ENCODE results near the gene PIERCE2. TPM values are rescaled to one million over a fixed set of nuclear protein-coding genes. Genes with fewer than 3 reads are reported as not detected.
A peak's percentile ranks its signal among the peaks of the same experiment; 100 is the strongest.

PIERCE2 gene, protein sequence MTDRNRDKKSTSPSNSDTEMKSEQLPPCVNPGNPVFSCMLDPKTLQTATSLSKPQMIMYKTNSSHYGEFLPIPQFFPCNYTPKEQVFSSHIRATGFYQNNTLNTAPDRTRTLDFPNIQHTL
- polyA plus RNA-seq, result 1 to 10 TPM in 1 of 2 donors, under 1 TPM in 1; 0.73 to 2.1 TPM

GRCh38 chr15:55408012-55408928 lies at the start of gene PIERCE2, which contains the start of gene CCPG1:
PIERCE2 (plus strand) TSS chr15:55408495; CDS start chr15:55408769, 274 bp downstream.
CCPG1 (minus strand) TSS chr15:55408359; CDS start chr15:55389424, 18,935 bp downstream.
- Histone ChIP-seq H3K4me1 (ENCODE audit: control insufficient read depth in 2 of 2, insufficient read depth in 2 of 2, low read length in 1 of 2) (no peaks in the 10 kb centered on the region), H3K9me3 (ENCODE audit: control insufficient read depth in 2 of 2, insufficient read depth in 1 of 2, low read depth in 1 of 2, low read length in 1 of 2) (no peaks in the 10 kb centered on the region), H3K4me3 (ENCODE audit: low read depth in 1 of 2, low read length in 2 of 2) (peak within 1 kb of the TSS; percentile 83 to 94), H3K27me3 (ENCODE audit: control insufficient read depth in 1 of 2, insufficient read depth in 2 of 2, low read length in 2 of 2) (no peaks in the 10 kb centered on the region), H3K36me3 (ENCODE audit: control insufficient read depth in 2 of 2, insufficient read depth in 2 of 2, low read length in 1 of 2) (no peaks in the 10 kb centered on the region), H3K27ac (ENCODE audit: low read depth in 2 of 2, low read length in 1 of 2) (peak within 1 kb of the TSS; percentile 86 to 93)
- 0% methylated on average over 70 of the region's 70 CpGs for WGBS, 2 donors

DNA sequence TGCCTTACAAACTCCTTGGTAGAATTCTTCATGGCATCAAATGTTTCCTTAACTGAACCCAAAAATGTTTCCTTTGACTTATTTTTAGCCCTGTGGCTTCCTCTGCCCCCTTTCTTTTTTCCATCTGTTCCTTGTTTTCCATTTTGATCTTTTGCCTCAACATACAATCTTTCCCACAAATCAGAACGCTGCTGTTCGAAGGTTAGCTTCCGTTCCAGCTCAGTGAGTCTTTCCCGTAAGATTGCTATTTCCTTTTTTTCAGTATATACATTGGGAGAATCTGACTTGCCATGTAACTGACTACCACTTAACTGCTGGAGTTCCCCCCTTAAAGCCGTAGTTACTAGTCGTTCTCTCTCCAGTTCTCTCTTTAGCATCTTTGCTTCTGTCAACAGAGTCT lies 48.0 kb upstream of the PIERCE2 start:
- Histone ChIP-seq H3K4me3 (ENCODE audit: low read depth in 1 of 2, low read length in 2 of 2) (no peak overlapping the region), H3K4me1 (ENCODE audit: control insufficient read depth in 2 of 2, insufficient read depth in 2 of 2, low read length in 1 of 2) (no peaks in the 10 kb centered on the region), H3K9me3 (ENCODE audit: control insufficient read depth in 2 of 2, insufficient read depth in 1 of 2, low read depth in 1 of 2, low read length in 1 of 2) (no peaks in the 10 kb centered on the region), H3K27me3 (ENCODE audit: control insufficient read depth in 1 of 2, insufficient read depth in 2 of 2, low read length in 2 of 2) (no peaks in the 10 kb centered on the region), H3K36me3 (ENCODE audit: control insufficient read depth in 2 of 2, insufficient read depth in 2 of 2, low read length in 1 of 2) (peaks cover 0 to 2% of the 10 kb centered on the region in 2 donors), H3K27ac (ENCODE audit: low read depth in 2 of 2, low read length in 1 of 2) (no peak overlapping the region)
- WGBS, 2 donors, result 70 to 71% methylated on average over 6 of the region's 6 CpGs

GRCh38 chr15:55361048-55361447 lies 47.2 kb upstream of the PIERCE2 start:
- no peaks in the 10 kb centered on the region for H3K9me3 ChIP-seq (ENCODE audit: control insufficient read depth in 2 of 2, insufficient read depth in 1 of 2, low read depth in 1 of 2, low read length in 1 of 2)
- 90 to 91% methylated on average over 10 of the region's 10 CpGs for WGBS, 2 donors
- no peaks in the 10 kb centered on the region for H3K4me1 ChIP-seq (ENCODE audit: control insufficient read depth in 2 of 2, insufficient read depth in 2 of 2, low read length in 1 of 2)
- H3K36me3 ChIP-seq (ENCODE audit: control insufficient read depth in 2 of 2, insufficient read depth in 2 of 2, low read length in 1 of 2), result peaks cover 0 to 2% of the 10 kb centered on the region in 2 donors
- no peaks in the 10 kb centered on the region for H3K27me3 ChIP-seq (ENCODE audit: control insufficient read depth in 1 of 2, insufficient read depth in 2 of 2, low read length in 2 of 2)
- H3K27ac ChIP-seq (ENCODE audit: low read depth in 2 of 2, low read length in 1 of 2), result no peak overlapping the region
- H3K4me3 ChIP-seq (ENCODE audit: low read depth in 1 of 2, low read length in 2 of 2), result no peak overlapping the region

DNA sequence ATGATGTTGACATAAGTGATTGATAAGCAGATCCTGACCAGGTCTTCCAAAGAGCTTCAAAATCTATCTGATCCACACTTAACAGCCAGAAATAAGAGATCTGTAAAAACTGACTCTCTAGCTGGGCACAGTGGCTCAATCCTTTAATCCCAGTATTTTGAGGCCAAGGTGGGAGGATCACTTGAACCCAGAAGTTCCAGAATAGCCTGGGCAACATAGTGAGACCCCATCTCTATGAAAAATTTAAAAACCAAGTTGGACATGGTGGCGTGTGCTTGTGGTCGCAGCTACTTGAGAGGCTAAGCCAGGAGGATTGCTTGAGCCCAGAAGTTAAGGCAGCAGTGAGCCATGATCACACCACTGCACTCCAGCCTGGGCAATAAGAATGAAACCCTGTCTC lies 45.7 kb upstream of the PIERCE2 start:
- WGBS, 2 donors, result 95 to 96% methylated on average over 2 of the region's 2 CpGs
- H3K9me3 ChIP-seq (ENCODE audit: control insufficient read depth in 2 of 2, insufficient read depth in 1 of 2, low read depth in 1 of 2, low read length in 1 of 2), result no peaks in the 10 kb centered on the region
- no peak overlapping the region for H3K4me3 ChIP-seq (ENCODE audit: low read depth in 1 of 2, low read length in 2 of 2)
- H3K4me1 ChIP-seq (ENCODE audit: control insufficient read depth in 2 of 2, insufficient read depth in 2 of 2, low read length in 1 of 2), result no peaks in the 10 kb centered on the region
- no peaks in the 10 kb centered on the region for H3K27me3 ChIP-seq (ENCODE audit: control insufficient read depth in 1 of 2, insufficient read depth in 2 of 2, low read length in 2 of 2)
- H3K27ac ChIP-seq (ENCODE audit: low read depth in 2 of 2, low read length in 1 of 2), result no peak overlapping the region
- peaks cover 0 to 2% of the 10 kb centered on the region in 2 donors for H3K36me3 ChIP-seq (ENCODE audit: control insufficient read depth in 2 of 2, insufficient read depth in 2 of 2, low read length in 1 of 2)

DNA sequence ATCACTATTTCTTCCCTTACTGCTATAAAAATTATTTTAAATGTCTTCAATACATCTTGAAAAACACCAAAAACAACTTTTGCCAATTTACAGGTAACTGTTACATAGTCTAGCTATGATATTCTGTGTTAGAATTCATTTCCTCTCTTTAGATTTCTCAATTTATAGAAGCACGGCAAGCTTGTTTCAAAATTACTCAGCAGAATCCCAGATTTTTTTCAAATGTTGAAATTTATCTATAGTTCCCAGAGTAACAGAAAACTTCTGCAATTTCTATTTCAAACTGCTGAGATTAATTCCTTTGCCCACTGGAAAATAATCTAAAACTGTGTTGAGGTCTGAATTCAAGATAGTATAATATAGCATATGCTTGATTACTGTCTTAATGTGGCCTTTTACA lies 41.3 kb upstream of the PIERCE2 start:
- H3K4me1 ChIP-seq (ENCODE audit: control insufficient read depth in 2 of 2, insufficient read depth in 2 of 2, low read length in 1 of 2), result no peaks in the 10 kb centered on the region
- H3K27ac ChIP-seq (ENCODE audit: low read depth in 2 of 2, low read length in 1 of 2), result no peak overlapping the region
- peaks cover 0 to 7% of the 10 kb centered on the region in 2 donors for H3K36me3 ChIP-seq (ENCODE audit: control insufficient read depth in 2 of 2, insufficient read depth in 2 of 2, low read length in 1 of 2)
- H3K27me3 ChIP-seq (ENCODE audit: control insufficient read depth in 1 of 2, insufficient read depth in 2 of 2, low read length in 2 of 2), result no peaks in the 10 kb centered on the region
- 69 to 84% methylated on average over 1 of the region's 1 CpG for WGBS, 2 donors
- H3K9me3 ChIP-seq (ENCODE audit: control insufficient read depth in 2 of 2, insufficient read depth in 1 of 2, low read depth in 1 of 2, low read length in 1 of 2), result no peaks in the 10 kb centered on the region
- H3K4me3 ChIP-seq (ENCODE audit: low read depth in 1 of 2, low read length in 2 of 2), result no peak overlapping the region

GRCh38 chr15:55372701-55373440 lies 35.4 kb upstream of the PIERCE2 start:
- Histone ChIP-seq H3K4me1 (ENCODE audit: control insufficient read depth in 2 of 2, insufficient read depth in 2 of 2, low read length in 1 of 2) (no peaks in the 10 kb centered on the region), H3K4me3 (ENCODE audit: low read depth in 1 of 2, low read length in 2 of 2) (no peak overlapping the region), H3K36me3 (ENCODE audit: control insufficient read depth in 2 of 2, insufficient read depth in 2 of 2, low read length in 1 of 2) (peaks cover 2 to 4% of the 10 kb centered on the region in 2 donors), H3K9me3 (ENCODE audit: control insufficient read depth in 2 of 2, insufficient read depth in 1 of 2, low read depth in 1 of 2, low read length in 1 of 2) (no peaks in the 10 kb centered on the region), H3K27ac (ENCODE audit: low read depth in 2 of 2, low read length in 1 of 2) (no peak overlapping the region), H3K27me3 (ENCODE audit: control insufficient read depth in 1 of 2, insufficient read depth in 2 of 2, low read length in 2 of 2) (no peaks in the 10 kb centered on the region)
- 46 to 48% methylated on average over 3 of the region's 3 CpGs for WGBS, 2 donors

DNA sequence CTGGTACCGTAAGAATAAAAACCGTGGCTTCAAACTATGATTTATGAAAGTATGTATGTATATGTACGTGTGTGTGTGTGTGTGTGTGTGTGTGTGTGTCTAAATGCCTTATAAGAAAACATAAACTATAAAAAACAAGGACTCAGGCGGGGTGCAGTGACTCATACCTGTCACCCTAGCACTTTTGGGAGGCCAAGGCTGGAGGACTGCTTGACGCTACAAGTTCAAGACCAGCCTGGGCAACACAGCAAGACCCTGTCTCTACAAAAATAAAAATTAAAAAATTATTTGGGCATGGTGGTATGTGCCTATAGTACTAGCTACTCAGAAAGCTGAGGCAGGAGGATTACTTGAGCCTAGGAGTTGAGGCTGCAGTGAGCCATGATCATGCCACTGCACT lies 29.2 kb upstream of the PIERCE2 start:
- Histone ChIP-seq H3K4me3 (ENCODE audit: low read depth in 1 of 2, low read length in 2 of 2) (no peak overlapping the region), H3K36me3 (ENCODE audit: control insufficient read depth in 2 of 2, insufficient read depth in 2 of 2, low read length in 1 of 2) (no peaks in the 10 kb centered on the region), H3K27me3 (ENCODE audit: control insufficient read depth in 1 of 2, insufficient read depth in 2 of 2, low read length in 2 of 2) (no peaks in the 10 kb centered on the region), H3K9me3 (ENCODE audit: control insufficient read depth in 2 of 2, insufficient read depth in 1 of 2, low read depth in 1 of 2, low read length in 1 of 2) (no peaks in the 10 kb centered on the region), H3K27ac (ENCODE audit: low read depth in 2 of 2, low read length in 1 of 2) (no peak overlapping the region), H3K4me1 (ENCODE audit: control insufficient read depth in 2 of 2, insufficient read depth in 2 of 2, low read length in 1 of 2) (no peaks in the 10 kb centered on the region)
- 85 to 87% methylated on average over 5 of the region's 5 CpGs for WGBS, 2 donors

GRCh38 chr15:55381595-55381994 lies 26.7 kb upstream of the PIERCE2 start:
- Histone ChIP-seq H3K27ac (ENCODE audit: low read depth in 2 of 2, low read length in 1 of 2) (no peak overlapping the region), H3K36me3 (ENCODE audit: control insufficient read depth in 2 of 2, insufficient read depth in 2 of 2, low read length in 1 of 2) (no peaks in the 10 kb centered on the region), H3K9me3 (ENCODE audit: control insufficient read depth in 2 of 2, insufficient read depth in 1 of 2, low read depth in 1 of 2, low read length in 1 of 2) (no peaks in the 10 kb centered on the region), H3K4me3 (ENCODE audit: low read depth in 1 of 2, low read length in 2 of 2) (no peak overlapping the region), H3K27me3 (ENCODE audit: control insufficient read depth in 1 of 2, insufficient read depth in 2 of 2, low read length in 2 of 2) (no peaks in the 10 kb centered on the region), H3K4me1 (ENCODE audit: control insufficient read depth in 2 of 2, insufficient read depth in 2 of 2, low read length in 1 of 2) (no peaks in the 10 kb centered on the region)

DNA sequence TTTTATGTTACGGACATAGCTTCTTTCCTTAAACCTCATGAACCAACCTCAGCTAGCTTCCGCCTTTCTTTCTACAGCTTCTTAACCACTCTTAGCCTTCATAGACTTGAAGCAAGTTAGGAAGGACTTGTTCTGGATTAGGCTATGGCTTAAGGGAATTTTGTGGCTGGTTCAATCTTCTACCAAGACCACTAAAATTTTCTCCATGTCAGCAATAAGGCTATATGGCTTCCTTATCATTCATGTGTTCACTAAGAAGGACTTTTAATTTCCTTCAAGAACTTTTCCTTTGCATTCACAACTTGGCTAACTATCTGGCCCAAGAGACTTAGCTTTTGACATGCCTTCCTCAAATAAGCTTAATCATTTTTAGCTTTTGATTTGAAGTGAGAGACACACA lies 24.6 kb upstream of the PIERCE2 start:
- Histone ChIP-seq H3K27ac (ENCODE audit: low read depth in 2 of 2, low read length in 1 of 2) (no peak overlapping the region), H3K4me3 (ENCODE audit: low read depth in 1 of 2, low read length in 2 of 2) (no peak overlapping the region), H3K4me1 (ENCODE audit: control insufficient read depth in 2 of 2, insufficient read depth in 2 of 2, low read length in 1 of 2) (no peaks in the 10 kb centered on the region), H3K9me3 (ENCODE audit: control insufficient read depth in 2 of 2, insufficient read depth in 1 of 2, low read depth in 1 of 2, low read length in 1 of 2) (no peaks in the 10 kb centered on the region), H3K36me3 (ENCODE audit: control insufficient read depth in 2 of 2, insufficient read depth in 2 of 2, low read length in 1 of 2) (no peaks in the 10 kb centered on the region), H3K27me3 (ENCODE audit: control insufficient read depth in 1 of 2, insufficient read depth in 2 of 2, low read length in 2 of 2) (no peaks in the 10 kb centered on the region)
- 98 to 100% methylated on average over 2 of the region's 2 CpGs for WGBS, 2 donors
